GM12875 (cell line): ENCODE data around the gene DSCAM.

ENCODE experiments used
- H3K4me3 ChIP-seq: one replicate; pipeline ENCODE4 v1.5.1; 2011; ENCODE audit warnings: low read depth, low read length, control low read depth
- CTCF ChIP-seq: IDR thresholded peaks from 2 replicates; pipeline ENCODE4 v1.5.1; 2011; ENCODE audit warnings: low read depth, mild to moderate bottlenecking, control low read depth, inconsistent platforms, low read length, moderate library complexity, borderline replicate concordance; ENCODE audit not compliant: insufficient read depth

Gene DSCAM

DNA sequence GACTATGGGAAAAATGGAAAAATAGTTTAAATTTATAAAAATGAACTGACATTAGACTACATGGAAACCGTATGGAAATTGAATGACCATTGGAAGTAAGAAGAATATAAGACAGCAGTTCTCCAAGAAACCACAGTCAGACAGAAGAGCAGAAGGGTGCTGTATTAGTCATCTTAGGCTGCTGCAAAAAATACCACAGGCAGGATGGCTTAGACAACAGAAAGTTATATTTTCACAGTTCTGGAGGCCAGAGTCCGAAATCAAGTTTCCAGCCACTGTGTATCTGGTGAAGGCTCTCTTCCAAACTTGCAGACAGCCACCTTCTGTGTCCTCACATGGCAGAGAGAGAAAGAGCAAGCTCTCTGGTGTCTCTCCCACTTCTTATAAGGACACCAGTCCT is 175.2 kb downstream of the DSCAM start:
- no peak for TF ChIP-seq CTCF
- H3K4me3 ChIP-seq, result no peak overlapping the region

DNA sequence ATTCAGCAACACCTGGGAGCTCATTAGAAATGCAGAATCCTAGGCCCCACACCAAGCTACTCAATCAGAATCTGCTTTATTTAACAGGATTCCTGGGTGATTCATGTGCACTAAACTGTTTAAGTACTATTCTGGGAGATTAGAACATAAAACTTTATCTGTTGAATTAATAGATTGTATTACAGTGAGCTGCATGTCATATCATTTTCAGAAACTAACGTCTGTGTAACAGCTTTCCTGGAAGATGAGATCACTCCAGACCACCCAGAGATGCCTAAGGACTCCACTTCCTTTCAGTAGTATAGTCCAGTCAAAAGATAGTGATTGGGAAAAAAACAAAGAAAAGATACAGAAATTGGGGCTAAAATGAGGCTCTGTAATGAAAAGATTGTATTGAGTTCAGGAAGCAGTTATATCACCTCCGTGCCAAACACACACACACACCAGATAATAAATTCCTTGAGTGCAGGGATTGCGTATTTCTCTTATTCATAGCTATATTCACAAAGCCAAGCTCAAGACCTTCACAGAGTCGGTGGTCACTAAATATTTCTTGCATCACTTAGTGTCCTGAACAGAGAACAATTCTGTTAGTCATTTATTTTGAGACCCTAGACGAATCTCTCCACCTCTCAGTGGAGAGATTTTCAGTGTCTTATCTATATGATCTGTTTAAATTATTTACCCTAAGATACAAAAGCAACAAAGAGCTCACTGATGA is 178.2 kb downstream of the DSCAM start:
- H3K4me3 ChIP-seq, result no peak overlapping the region
- no peak for TF ChIP-seq CTCF

- H3K4me3 ChIP-seq, result no peak overlapping the region
- no peak for TF ChIP-seq CTCF
Observed at GRCh38 chr21:40667967-40668366, 179.0 kb downstream of the DSCAM start.

DNA sequence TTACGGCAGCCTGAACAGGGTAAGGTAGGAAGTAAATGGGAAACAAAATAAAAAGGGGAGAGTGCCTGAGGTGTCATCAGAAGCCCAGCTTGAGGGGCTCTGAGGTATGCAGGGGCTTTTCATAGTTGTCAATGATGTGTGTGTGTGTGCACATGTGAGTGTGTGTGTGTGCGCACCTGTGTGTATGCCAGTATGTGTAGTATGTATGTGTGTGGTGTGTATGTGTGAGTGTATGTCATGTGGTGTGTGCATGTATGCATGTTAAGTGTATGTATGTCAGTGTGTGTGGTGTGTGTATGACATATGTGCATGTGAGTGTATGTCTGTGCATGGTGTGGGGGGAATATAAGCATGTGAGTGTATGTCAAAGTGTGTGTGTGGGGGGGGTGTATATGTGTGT is 184.1 kb downstream of the DSCAM start:
- TF ChIP-seq CTCF, result no peak
- H3K4me3 ChIP-seq, result no peak overlapping the region

GRCh38 chr21:40660461-40660860 is 186.5 kb downstream of the DSCAM start:
- no peak overlapping the region for H3K4me3 ChIP-seq
- TF ChIP-seq CTCF, result no peak

DNA sequence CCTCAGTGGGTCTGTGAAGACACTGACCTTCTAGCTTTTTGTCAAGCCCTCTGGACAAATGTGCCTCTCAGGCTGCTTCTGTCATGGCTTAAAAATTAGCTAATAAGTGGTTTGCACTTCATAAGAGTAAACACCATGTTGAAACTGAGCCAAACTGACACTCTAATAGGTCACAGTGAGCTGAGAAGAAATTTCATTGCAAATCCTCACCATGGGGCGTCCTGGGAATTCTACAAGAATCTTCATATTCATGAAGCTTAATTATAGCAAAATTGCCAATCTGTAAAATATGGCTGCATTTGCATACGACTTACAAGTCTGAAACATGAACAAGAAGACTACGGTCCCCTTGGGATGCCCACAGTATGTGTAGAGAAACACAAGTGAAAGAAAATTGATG is 188.6 kb downstream of the DSCAM start:
- no peak for TF ChIP-seq CTCF
- no peak overlapping the region for H3K4me3 ChIP-seq

GRCh38 chr21:40652436-40652835 is 194.5 kb downstream of the DSCAM start:
- H3K4me3 ChIP-seq, result no peak overlapping the region
- no peak for TF ChIP-seq CTCF
